Fibroblast of pulmonary artery (primary cell): Measurements from ENCODE around the gene DUS1L.

ENCODE experiments used
- DNase-seq: peaks from one replicate; pipeline ENCODE4 v3.0.0-alpha.2; 2010; ENCODE audit warnings: low read depth
- H3K4me3 ChIP-seq: replicated peaks from 2 replicates; pipeline ENCODE4 v1.5.1; 2011; ENCODE audit warnings: low read depth, mild to moderate bottlenecking, control low read depth, low read length, moderate library complexity
- TF ChIP-seq, protein P1 (sequence below): IDR thresholded peaks from 2 replicates; pipeline ENCODE4 v1.5.1; 2011; ENCODE audit warnings: mild to moderate bottlenecking, control low read depth, low read length, inconsistent platforms; ENCODE audit errors: missing control alignments

DUS1L gene

DNA sequence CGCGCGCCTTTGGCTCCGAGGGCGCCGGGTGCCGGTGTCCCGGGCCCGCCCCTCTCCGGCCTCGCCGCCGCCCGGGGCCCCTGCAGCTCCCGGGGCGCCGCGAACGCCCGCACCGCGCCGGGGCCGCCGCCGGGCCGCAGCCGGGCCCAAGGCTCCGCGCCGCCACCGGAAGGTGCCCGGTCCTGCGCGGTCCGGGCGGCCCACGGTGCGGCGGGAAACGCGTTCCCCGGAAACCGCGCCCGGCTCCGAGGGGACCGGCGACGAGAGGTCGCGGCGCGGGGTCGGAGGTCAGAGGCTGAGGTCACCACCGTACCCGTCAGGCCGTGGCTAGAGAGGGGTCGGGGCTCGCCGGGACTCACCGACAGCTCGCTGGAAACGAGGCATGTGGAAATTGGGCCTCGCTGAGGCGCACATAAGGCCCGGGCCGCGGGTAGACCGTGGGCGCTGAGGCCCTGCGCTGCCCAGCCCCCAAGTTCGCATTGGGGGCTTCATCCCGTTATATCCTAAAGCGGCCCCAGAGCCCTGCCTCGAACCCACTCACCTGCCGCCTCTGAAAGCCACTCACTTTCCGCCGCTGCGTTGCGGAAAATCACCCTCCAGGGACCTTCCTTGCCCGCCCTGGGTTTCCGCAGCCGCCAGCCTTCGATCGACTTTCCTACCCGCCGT is at the start of gene DUS1L:
Gene DUS1L, minus strand, starts transcription at position 167 of the 666 bp plus-strand sequence. CDS start 745 bp downstream, outside the sequence.
- H3K4me3 ChIP-seq = peak within 1 kb of the TSS; percentile 73
- TF ChIP-seq, protein P1, sequence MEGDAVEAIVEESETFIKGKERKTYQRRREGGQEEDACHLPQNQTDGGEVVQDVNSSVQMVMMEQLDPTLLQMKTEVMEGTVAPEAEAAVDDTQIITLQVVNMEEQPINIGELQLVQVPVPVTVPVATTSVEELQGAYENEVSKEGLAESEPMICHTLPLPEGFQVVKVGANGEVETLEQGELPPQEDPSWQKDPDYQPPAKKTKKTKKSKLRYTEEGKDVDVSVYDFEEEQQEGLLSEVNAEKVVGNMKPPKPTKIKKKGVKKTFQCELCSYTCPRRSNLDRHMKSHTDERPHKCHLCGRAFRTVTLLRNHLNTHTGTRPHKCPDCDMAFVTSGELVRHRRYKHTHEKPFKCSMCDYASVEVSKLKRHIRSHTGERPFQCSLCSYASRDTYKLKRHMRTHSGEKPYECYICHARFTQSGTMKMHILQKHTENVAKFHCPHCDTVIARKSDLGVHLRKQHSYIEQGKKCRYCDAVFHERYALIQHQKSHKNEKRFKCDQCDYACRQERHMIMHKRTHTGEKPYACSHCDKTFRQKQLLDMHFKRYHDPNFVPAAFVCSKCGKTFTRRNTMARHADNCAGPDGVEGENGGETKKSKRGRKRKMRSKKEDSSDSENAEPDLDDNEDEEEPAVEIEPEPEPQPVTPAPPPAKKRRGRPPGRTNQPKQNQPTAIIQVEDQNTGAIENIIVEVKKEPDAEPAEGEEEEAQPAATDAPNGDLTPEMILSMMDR = no peak
- DNase-seq = peak; percentile 58

GRCh38 chr17:82114872-82115271 is 49.3 kb upstream of the DUS1L start:
- DNase-seq = no peak
- H3K4me3 ChIP-seq = no peak overlapping the region
- TF ChIP-seq, protein P1 = no peak

- TF ChIP-seq, protein P1 = no peak
- no peak for DNase-seq
- H3K4me3 ChIP-seq = no peak overlapping the region
Observed at GRCh38 chr17:82114447-82114846, 48.8 kb upstream of the DUS1L start.

GRCh38 chr17:82113941-82114340 is 48.3 kb upstream of the DUS1L start:
- H3K4me3 ChIP-seq = no peak overlapping the region
- TF ChIP-seq, protein P1 = no peak
- DNase-seq = no peak

GRCh38 chr17:82113422-82113821 is 47.8 kb upstream of the DUS1L start:
- no peak for DNase-seq
- H3K4me3 ChIP-seq = no peak overlapping the region
- TF ChIP-seq, protein P1 = no peak

- no peak for DNase-seq
- TF ChIP-seq, protein P1 = no peak
- H3K4me3 ChIP-seq = no peak overlapping the region
Observed at GRCh38 chr17:82112914-82113311, 47.3 kb upstream of the DUS1L start.

GRCh38 chr17:82112181-82112913 is 46.7 kb upstream of the DUS1L start:
- TF ChIP-seq, protein P1 = no peak
- DNase-seq = no peak
- H3K4me3 ChIP-seq = no peak overlapping the region
